CD4-positive, alpha-beta T cell (primary cell): ENCODE results near the gene CENPP. TPM values are rescaled to one million over a fixed set of nuclear protein-coding genes. Genes with fewer than 3 reads are reported as not detected.

ENCODE experiments used
- ATAC-seq: fragments of 200-7000 bp; cut with Tn5 transposase; one replicate; pipeline ENCODE4 v1.10.0; 2022; ENCODE audit warnings: mild to moderate bottlenecking; ENCODE audit not compliant: poor library complexity
- CTCF ChIA-PET: fragments of 350-600 bp; sonication (Branson Sonifier 250); formaldehyde crosslinking; loops from one replicate; lab custom pipeline; 2021; ENCODE audit warnings: antibody characterized with exemption, inconsistent platforms; lab: Charles Lee
- POLR2A ChIA-PET: fragments of 350-600 bp; sonication (Branson Sonifier 250); formaldehyde crosslinking; loops from one replicate; lab custom pipeline; 2021; ENCODE audit warnings: antibody characterized with exemption, inconsistent platforms; lab: Charles Lee
- DNase-seq, 14 experiments: peaks; one replicate each; pipeline ENCODE4 v3.0.0-alpha.2; 2013 to 2020; ENCODE audit warnings: mixed read lengths in 2 of 14
- H3K27ac ChIP-seq, 2 donors: one replicate each; pipeline versions ENCODE4 v1.5.1 to v1.7.0; 2013; ENCODE audit warnings: low read length in 2 of 2, low read depth in 1 of 2, mild to moderate bottlenecking in 1 of 2
- H3K27me3 ChIP-seq, 2 experiments: 1 replicate in 1 of 2; 2 replicates in 1 of 2; pipeline versions ENCODE4 v1.6.1 to v1.7.0; 2013; ENCODE audit warnings: low read length in 2 of 2, control low read depth in 1 of 2, mild to moderate bottlenecking in 1 of 2, moderate library complexity in 1 of 2; ENCODE audit not compliant: insufficient read depth in 2 of 2, control insufficient read depth in 1 of 2
- H3K36me3 ChIP-seq: one replicate; pipeline ENCODE4 v1.6.1; 2013; ENCODE audit warnings: low read length, control low read depth; ENCODE audit not compliant: insufficient read depth
- H3K4me1 ChIP-seq: one replicate; pipeline ENCODE4 v1.6.1; 2013; ENCODE audit warnings: low read length, control low read depth; ENCODE audit not compliant: insufficient read depth
- H3K4me3 ChIP-seq: one replicate; pipeline ENCODE4 v1.5.1; 2013; ENCODE audit warnings: mild to moderate bottlenecking, low read length, moderate library complexity
- H3K9me3 ChIP-seq, 2 experiments: 1 replicate in 1 of 2; 2 replicates in 1 of 2; pipeline versions ENCODE4 v1.6.1 to v1.7.0; 2013; ENCODE audit warnings: low read length in 2 of 2, mild to moderate bottlenecking in 2 of 2, control low read depth in 1 of 2, moderate library complexity in 1 of 2; ENCODE audit not compliant: control insufficient read depth in 1 of 2, insufficient read depth in 1 of 2
- H3K27ac Mint-ChIP-seq: one replicate; pipeline ENCODE4 v1.8.0; 2020; ENCODE audit warnings: mixed read lengths
- H3K27me3 Mint-ChIP-seq: one replicate; pipeline ENCODE4 v1.8.0; 2021; ENCODE audit warnings: mixed read lengths
- H3K36me3 Mint-ChIP-seq: one replicate; pipeline ENCODE4 v1.8.0; 2021; ENCODE audit warnings: low read depth, mixed read lengths
- H3K4me1 Mint-ChIP-seq: one replicate; pipeline ENCODE4 v1.8.0; 2021; ENCODE audit warnings: low read depth, mixed read lengths
- H3K4me3 Mint-ChIP-seq: one replicate; pipeline ENCODE4 v1.8.0; 2020; ENCODE audit warnings: mild to moderate bottlenecking, mixed read lengths
- H3K9me3 Mint-ChIP-seq: one replicate; pipeline ENCODE4 v1.8.0; 2020; ENCODE audit warnings: mixed read lengths
- intact Hi-C, 2 experiments: fragments of 100-400 bp; cut with DNase I in 1 of 2; cut with micrococcal nuclease in 1 of 2; formaldehyde crosslinking; loops; one replicate each; pipeline versions ENCODE4 v1.15.1 to v1.9.0; 2023 to 2025; cut with DNase I, micrococcal nuclease
- total RNA-seq, 174 experiments: library from RNA in 2 of 174; stranded (reverse) in 2 of 174; gene quantifications; one replicate each; pipeline ENCODE4 v1.2.3 and lab custom pipeline; 2021 to 2026
- TF ChIP-seq, protein P1 (sequence below): fragments of 200-600 bp; IDR thresholded peaks from one replicate; pipeline ENCODE4 v1.8.0; 2022; ENCODE audit warnings: antibody characterized with exemption, mild to moderate bottlenecking

The CENPP gene
- total RNA-seq, 2 experiments from 2014 or later: 4.8 TPM

DNA sequence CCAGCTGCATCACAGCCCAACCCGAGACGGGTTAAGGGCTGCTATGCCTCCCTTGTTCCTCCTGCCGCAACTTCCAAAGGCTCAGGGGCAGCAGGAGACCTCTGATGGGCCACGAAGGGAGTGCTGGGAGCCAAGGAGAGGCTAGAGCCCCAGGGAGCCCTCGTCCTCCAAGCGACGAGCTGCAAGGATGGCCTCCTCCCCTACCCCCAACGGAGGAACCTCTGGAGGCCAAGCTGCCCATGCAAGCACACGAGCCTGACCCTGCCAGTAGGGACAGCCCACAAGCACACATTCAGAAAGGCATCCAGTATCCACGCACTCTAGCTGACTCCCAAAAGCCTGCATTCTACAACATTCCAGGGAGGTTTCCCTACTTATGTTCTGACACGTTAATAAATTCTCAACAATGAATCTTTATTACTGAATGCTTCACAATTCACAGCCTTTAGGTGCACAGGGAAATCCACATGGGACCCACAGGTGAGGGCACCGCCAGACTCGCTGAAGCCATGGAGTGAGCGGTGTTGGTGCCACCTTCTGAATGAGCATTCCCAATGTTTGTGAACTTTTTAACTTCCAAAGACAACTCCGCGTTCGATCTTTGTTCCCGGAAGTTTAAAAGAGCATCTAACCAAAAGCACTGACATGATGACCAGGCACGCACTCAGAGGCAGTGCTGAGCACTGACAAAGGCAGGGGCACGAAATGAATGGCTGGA lies 315.5 kb downstream of the CENPP start:
- TF ChIP-seq, protein P1, sequence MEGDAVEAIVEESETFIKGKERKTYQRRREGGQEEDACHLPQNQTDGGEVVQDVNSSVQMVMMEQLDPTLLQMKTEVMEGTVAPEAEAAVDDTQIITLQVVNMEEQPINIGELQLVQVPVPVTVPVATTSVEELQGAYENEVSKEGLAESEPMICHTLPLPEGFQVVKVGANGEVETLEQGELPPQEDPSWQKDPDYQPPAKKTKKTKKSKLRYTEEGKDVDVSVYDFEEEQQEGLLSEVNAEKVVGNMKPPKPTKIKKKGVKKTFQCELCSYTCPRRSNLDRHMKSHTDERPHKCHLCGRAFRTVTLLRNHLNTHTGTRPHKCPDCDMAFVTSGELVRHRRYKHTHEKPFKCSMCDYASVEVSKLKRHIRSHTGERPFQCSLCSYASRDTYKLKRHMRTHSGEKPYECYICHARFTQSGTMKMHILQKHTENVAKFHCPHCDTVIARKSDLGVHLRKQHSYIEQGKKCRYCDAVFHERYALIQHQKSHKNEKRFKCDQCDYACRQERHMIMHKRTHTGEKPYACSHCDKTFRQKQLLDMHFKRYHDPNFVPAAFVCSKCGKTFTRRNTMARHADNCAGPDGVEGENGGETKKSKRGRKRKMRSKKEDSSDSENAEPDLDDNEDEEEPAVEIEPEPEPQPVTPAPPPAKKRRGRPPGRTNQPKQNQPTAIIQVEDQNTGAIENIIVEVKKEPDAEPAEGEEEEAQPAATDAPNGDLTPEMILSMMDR: no peak
- H3K27ac Mint-ChIP-seq: no peak overlapping the region
- peaks cover 4% of the 10 kb centered on the region for H3K9me3 Mint-ChIP-seq
- peak in 1 of 14 experiments; percentile 26 for DNase-seq
- Histone ChIP-seq H3K36me3 (peaks cover 91% of the 10 kb centered on the region), H3K4me1 (no peaks in the 10 kb centered on the region), H3K4me3 (no peak overlapping the region), H3K27me3 (no peaks in the 10 kb centered on the region), H3K9me3 (peaks cover 4 to 6% of the 10 kb centered on the region in 2 experiments), H3K27ac (no peak overlapping the region)
- ATAC-seq: no peak
- no peaks in the 10 kb centered on the region for H3K4me1 Mint-ChIP-seq
- H3K36me3 Mint-ChIP-seq: peaks cover 91% of the 10 kb centered on the region
- intact Hi-C loops: no loop called here
- ChIA-PET POLR2A (no interaction called here), CTCF (no interaction called here)
- no peak overlapping the region for H3K4me3 Mint-ChIP-seq
- no peaks in the 10 kb centered on the region for H3K27me3 Mint-ChIP-seq

DNA sequence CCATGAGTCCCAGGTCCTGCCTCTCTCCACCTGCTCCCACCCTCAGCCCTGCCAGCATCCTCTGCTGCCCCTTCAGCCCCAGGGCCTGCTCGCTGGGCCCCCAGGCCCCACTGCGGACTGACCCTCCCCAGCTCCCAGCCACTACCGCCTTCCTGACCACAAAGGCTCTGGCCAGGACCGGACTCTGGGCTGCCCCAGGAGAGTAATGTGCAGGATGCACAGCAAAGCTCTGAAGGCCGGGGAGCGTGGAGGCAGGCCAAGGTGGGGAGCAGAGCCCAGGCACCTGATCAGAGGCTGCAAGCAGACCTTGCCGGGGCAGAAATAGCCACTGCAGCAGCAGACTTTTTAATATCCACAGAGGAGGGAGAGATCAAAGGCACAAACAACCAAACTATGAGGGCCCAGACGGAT lies 316.3 kb downstream of the CENPP start:
- Mint-ChIP-seq H3K36me3 (peaks cover 93% of the 10 kb centered on the region), H3K4me1 (no peaks in the 10 kb centered on the region), H3K4me3 (no peak overlapping the region), H3K9me3 (peaks cover 8% of the 10 kb centered on the region), H3K27me3 (no peaks in the 10 kb centered on the region), H3K27ac (no peak overlapping the region)
- no peak for ATAC-seq
- CTCF ChIA-PET: no interaction called here
- H3K9me3 ChIP-seq: peaks cover 4 to 6% of the 10 kb centered on the region in 2 experiments
- no peaks in the 10 kb centered on the region for H3K27me3 ChIP-seq
- POLR2A ChIA-PET: no interaction called here
- no peak overlapping the region for H3K27ac ChIP-seq
- H3K4me3 ChIP-seq: no peak overlapping the region
- peaks cover 89% of the 10 kb centered on the region for H3K36me3 ChIP-seq
- intact Hi-C loops: no loop called here
- TF ChIP-seq, protein P1: no peak
- DNase-seq: peak in 1 of 14 experiments; percentile 6
- no peaks in the 10 kb centered on the region for H3K4me1 ChIP-seq

DNA sequence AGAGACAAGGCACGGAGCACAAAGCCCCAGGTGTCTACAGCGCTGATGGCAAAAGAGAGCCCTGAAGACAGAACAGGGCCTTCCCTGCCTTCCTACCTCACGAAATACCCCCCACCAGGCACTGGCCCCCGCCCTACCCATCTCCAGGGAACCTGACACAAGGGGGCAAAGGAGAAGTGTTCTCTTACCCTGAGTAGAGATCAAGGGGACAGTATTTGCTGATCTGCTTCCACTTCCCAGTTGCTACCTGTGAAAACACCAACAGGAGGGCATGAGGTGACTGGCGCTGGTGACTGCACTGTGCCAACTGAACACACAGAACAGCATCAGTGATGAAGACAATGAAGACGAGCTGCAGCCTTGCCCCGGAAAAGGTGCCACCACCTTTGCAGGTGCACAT lies 316.8 kb downstream of the CENPP start:
- H3K4me1 ChIP-seq: no peaks in the 10 kb centered on the region
- no peaks in the 10 kb centered on the region for H3K27me3 ChIP-seq
- Mint-ChIP-seq H3K27me3 (no peaks in the 10 kb centered on the region), H3K4me3 (no peak overlapping the region), H3K27ac (no peak overlapping the region), H3K9me3 (peaks cover 10% of the 10 kb centered on the region), H3K36me3 (peaks cover 93% of the 10 kb centered on the region), H3K4me1 (no peaks in the 10 kb centered on the region)
- CTCF ChIA-PET: no interaction called here
- H3K4me3 ChIP-seq: no peak overlapping the region
- peak in 1 of 14 experiments; percentile 22 for DNase-seq
- TF ChIP-seq, protein P1: no peak
- no peak overlapping the region for H3K27ac ChIP-seq
- H3K9me3 ChIP-seq: peaks cover 5 to 6% of the 10 kb centered on the region in 2 experiments
- peaks cover 89% of the 10 kb centered on the region for H3K36me3 ChIP-seq
- ATAC-seq: no peak
- POLR2A ChIA-PET: no interaction called here
- intact Hi-C loops: no loop called here
